ENCODE data around the gene MOB3A.
"Not testable (repeated sequence)": the region's sequence is repeated elsewhere in the genome, so short reads cannot be mapped to it uniquely, and the experiment has no call there.

The MOB3A gene

DNA sequence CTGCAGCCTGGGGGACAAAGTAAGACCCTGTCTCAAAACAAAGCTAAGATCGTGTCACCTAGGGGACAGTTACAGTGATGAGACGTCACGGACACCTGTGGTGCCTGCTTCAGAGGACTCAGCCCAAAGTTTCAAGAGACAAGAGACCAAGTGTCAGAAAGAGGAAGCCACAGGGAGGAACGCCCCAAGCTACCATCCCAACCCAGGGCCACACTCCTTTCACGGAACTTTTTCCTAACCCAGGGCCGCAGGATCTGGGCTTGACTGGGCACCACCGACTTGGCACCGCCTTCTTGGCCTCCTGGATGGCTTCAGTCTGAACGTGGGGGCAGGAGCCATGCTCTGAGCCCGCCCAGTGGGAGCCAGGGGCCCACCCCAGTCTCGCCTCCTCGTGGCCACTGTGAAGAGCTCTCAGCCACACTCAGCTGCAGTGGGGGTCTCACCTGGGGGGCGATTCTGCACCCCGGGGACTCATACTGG lies 8.5 kb downstream of the MOB3A start:
- no peak for DNase-seq (ENCODE audit: low read depth)
- H3K4me3 ChIP-seq (ENCODE audit: control insufficient read depth, low read depth, low read length) = no peak overlapping the region
- TF ChIP-seq, protein P1, sequence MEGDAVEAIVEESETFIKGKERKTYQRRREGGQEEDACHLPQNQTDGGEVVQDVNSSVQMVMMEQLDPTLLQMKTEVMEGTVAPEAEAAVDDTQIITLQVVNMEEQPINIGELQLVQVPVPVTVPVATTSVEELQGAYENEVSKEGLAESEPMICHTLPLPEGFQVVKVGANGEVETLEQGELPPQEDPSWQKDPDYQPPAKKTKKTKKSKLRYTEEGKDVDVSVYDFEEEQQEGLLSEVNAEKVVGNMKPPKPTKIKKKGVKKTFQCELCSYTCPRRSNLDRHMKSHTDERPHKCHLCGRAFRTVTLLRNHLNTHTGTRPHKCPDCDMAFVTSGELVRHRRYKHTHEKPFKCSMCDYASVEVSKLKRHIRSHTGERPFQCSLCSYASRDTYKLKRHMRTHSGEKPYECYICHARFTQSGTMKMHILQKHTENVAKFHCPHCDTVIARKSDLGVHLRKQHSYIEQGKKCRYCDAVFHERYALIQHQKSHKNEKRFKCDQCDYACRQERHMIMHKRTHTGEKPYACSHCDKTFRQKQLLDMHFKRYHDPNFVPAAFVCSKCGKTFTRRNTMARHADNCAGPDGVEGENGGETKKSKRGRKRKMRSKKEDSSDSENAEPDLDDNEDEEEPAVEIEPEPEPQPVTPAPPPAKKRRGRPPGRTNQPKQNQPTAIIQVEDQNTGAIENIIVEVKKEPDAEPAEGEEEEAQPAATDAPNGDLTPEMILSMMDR (IDR thresholded peaks at IDR 0.05; ENCODE audit: control insufficient read depth, insufficient read depth, low read depth, low read length, missing control alignments) = no peak

DNA sequence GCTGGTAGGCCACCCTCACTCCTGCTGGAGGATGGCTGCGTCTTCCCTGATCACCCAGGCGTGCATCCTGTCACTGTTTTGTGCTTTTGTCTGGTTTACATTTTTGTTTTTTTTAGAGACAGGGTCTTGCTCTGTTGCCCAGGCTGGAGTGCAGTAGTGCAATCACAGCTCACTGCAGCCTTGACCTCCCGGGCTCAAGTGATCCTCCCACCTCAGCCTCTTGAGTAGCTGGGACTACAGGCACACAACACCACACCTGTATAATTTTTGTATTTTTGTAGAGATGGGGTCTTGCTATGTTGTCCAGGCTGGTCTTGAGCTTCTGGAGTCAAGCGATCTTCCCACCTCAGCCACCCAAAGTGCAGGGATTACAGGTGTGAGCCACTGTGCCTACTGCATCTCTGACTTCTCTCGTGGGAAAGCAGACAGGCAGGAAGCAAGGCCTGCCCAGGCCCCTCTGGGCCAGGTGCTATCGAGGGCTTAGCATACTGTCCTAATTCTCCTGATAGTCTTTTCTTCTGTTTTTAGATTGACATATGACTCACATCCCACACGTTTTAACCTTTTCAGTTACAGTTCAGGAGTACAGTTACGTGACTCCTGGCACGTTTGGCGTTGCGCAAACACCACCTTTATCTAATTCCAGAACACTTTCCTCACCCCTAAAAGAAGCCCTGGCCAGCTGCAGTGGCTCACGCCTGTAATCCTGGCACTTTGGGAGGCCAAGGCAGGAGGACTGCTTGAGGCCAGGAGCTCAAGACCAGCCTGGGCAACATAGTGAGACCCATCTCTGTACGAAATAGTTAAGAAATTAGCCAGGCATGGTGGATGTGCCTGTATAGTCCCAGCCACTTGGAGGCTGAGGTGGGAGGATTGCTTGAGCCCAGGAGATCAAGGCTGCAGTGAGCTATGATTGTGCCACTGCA lies 9.2 kb downstream of the MOB3A start:
- not testable (repeated sequence) for DNase-seq (ENCODE audit: low read depth); H3K4me3 ChIP-seq (ENCODE audit: control insufficient read depth, low read depth, low read length)

DNA sequence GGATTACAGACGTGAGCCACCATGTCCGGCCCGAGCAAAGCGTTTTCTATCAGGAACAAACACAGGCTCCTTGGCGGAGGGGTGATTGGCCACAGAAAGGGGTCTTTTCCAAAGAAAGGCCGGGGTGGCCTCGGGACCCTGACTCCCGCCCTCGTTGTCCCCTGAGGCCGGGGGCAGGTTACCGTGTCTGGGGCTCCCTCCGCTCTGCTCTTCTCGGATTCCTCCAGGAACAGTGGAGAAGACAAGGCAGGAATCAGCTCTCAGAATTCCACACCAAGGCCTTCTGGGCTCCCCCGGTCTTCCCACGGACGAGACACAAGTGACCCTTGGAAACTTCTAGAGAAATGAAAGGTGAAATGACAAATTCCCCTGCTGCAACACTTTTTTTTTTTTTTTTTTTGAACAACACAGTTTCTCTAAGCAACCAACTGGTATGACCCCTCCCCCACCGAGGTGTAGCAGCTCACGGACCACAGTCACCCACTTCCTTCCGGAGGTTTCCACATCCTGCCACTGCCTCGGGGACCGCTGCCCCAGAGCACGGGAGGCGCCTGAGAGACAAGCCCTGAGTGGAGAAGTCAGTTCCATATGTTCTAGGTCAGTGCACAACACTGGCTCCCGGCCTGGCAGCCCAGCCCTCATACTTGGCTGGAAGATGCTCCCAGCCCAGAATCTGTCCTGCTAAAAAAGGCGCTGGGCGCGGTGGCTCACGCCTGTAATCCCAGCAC lies 11.0 kb downstream of the MOB3A start:
- no peak overlapping the region for H3K4me3 ChIP-seq (ENCODE audit: control insufficient read depth, low read depth, low read length)
- TF ChIP-seq, protein P1 (IDR thresholded peaks at IDR 0.05; ENCODE audit: control insufficient read depth, insufficient read depth, low read depth, low read length, missing control alignments) = no peak
- no peak for DNase-seq (ENCODE audit: low read depth)

DNA sequence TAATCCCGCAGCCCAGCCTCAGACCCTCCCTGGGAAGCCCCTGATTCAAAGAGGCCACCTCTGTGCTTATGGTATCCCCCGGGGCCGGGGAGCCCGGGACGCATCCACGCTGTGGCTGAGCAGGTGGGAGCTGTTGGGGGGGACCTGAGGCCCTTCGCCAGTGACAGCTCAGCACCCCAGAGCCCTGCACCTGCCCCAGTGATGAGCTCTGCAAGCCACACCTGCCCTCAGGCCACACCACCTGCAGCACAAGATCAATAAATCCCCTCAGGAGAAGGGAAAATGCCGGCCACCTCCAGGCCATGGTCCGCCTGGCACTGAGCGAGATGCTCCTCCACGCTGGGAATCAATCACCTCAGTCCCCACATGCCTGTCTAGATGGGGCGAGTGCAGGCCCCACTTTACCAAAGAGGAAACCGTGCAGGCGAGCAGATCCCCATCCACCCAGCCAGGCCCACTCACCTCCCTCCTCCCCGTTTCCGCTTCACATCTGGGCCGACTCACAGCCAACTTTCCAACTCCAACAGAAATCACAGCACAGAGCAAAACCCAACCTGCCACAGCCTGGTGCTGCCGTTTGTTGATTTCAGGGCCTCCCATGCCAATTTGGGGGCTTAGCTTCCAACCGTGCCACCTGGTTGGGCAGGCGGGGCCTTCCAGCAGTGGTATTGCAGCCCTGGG lies 12.8 kb downstream of the MOB3A start:
- TF ChIP-seq, protein P1 (IDR thresholded peaks at IDR 0.05; ENCODE audit: control insufficient read depth, insufficient read depth, low read depth, low read length, missing control alignments) = no peak
- DNase-seq (ENCODE audit: low read depth) = no peak
- no peak overlapping the region for H3K4me3 ChIP-seq (ENCODE audit: control insufficient read depth, low read depth, low read length)

DNA sequence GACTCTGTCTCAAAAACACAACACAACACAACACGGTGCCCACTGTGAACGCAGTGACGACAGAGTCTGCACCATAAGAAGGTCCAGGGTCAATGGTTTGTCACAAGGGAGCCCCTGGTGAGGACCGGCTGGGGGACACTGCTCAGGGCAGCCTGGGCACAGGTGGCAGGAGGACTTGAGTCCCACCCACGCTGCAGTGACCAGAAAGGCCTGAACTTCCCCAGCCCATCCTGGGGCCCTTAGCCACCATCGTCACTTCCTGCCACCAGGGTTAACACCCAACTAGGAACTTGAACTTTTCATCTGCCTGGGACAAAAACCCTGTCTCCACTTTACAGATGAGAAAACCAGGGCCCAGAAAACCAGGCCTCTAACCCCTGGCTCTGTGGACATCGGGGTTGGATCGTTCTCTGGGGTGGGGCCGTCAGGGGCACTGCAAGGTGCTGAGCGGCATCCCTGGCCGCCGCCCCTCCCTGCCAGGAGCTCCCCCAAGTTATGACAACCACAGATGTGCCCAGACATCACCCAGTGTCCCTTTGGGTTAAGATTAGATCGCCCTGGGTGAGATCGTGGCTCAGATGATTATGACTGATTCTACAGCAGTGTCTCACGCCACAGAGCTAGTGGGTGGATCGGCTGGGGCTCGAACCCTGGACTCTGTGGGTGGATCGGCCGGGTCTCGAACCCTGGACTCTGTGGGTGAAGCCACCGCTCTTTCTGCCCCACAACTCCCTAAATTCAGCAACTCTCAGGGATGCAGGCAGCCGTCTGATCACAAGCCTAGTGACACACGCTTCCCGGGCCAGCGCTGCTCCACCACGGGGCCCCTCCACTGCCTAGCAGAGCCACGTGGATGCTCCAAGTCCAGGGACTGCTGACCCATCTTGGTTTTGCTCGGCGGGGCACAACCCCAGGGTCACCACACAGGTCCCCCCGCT lies 14.0 kb downstream of the MOB3A start:
- DNase-seq (ENCODE audit: low read depth) = no peak
- TF ChIP-seq, protein P1 (IDR thresholded peaks at IDR 0.05; ENCODE audit: control insufficient read depth, insufficient read depth, low read depth, low read length, missing control alignments) = no peak
- no peak overlapping the region for H3K4me3 ChIP-seq (ENCODE audit: control insufficient read depth, low read depth, low read length)

DNA sequence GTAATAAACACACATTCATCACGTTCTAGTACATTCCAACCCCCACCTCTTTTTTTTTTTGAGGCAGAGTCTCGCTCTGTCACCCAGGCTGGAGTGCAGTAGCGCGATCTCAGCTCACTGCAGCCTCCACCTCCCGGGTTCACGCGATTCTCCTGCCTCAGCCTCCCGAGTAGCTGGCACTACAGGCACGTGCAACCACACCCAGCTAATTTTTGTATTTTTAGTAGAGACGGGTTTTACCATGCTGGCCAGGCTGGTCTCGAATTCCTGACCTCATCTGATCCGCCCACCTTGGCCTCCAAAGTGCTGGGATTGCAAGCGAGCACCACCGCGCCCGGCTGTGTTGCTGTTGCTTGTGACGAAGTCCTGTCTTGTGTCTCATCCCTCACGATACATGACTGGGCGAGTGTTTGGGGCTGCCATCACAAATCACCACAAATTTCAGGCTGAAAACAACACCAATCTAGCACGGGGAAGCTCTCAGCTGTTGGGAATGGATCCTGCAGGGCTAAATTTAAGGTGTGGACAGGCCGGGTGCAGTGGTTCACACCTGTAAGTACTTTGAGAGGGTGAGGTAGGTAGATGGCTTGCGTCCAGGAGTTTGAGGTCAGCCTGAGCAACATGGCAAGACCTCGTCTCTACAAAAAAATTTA lies 15.7 kb downstream of the MOB3A start:
- TF ChIP-seq, protein P1 (IDR thresholded peaks at IDR 0.05; ENCODE audit: control insufficient read depth, insufficient read depth, low read depth, low read length, missing control alignments) = no peak
- no peak for DNase-seq (ENCODE audit: low read depth)
- no peak overlapping the region for H3K4me3 ChIP-seq (ENCODE audit: control insufficient read depth, low read depth, low read length)

Measured in AG09309 (cell line).